Measurements from ENCODE around the gene MCC.

The MCC gene

GRCh38 chr5:113276001-113276400 is 212.3 kb downstream of the MCC start:
- DNase-seq (ENCODE audit: low read depth in 3 of 3, low spot score in 1 of 3) = no peak

GRCh38 chr5:113274836-113275414 is 213.3 kb downstream of the MCC start:
- no peak for DNase-seq (ENCODE audit: low read depth in 3 of 3, low spot score in 1 of 3)

- no peak for DNase-seq (ENCODE audit: low read depth in 3 of 3, low spot score in 1 of 3)
These were observed 214.3 kb downstream of the MCC start for GRCh38 chr5:113273948-113274347.

- no peak for DNase-seq (ENCODE audit: low read depth in 3 of 3, low spot score in 1 of 3)
These were observed 216.4 kb downstream of the MCC start for GRCh38 chr5:113271745-113272454.

GRCh38 chr5:113271015-113271414 is 217.2 kb downstream of the MCC start:
- no peak for DNase-seq (ENCODE audit: low read depth in 3 of 3, low spot score in 1 of 3)

- no peak for DNase-seq (ENCODE audit: low read depth in 3 of 3, low spot score in 1 of 3)
These were observed 218.2 kb downstream of the MCC start for GRCh38 chr5:113270086-113270485.

GRCh38 chr5:113269023-113269997 is 218.9 kb downstream of the MCC start:
- DNase-seq (ENCODE audit: low read depth in 3 of 3, low spot score in 1 of 3) = no peak

- DNase-seq (ENCODE audit: low read depth in 3 of 3, low spot score in 1 of 3) = no peak
These were observed 220.0 kb downstream of the MCC start for GRCh38 chr5:113268232-113268631.

GRCh38 chr5:113267361-113267900 is 220.8 kb downstream of the MCC start:
- no peak for DNase-seq (ENCODE audit: low read depth in 3 of 3, low spot score in 1 of 3)

- DNase-seq (ENCODE audit: low read depth in 3 of 3, low spot score in 1 of 3) = no peak
These were observed 221.4 kb downstream of the MCC start for GRCh38 chr5:113266913-113267227.

GRCh38 chr5:113266227-113266912 is 221.9 kb downstream of the MCC start:
- DNase-seq (ENCODE audit: low read depth in 3 of 3, low spot score in 1 of 3) = no peak

GRCh38 chr5:113265190-113265589 is 223.1 kb downstream of the MCC start:
- no peak for DNase-seq (ENCODE audit: low read depth in 3 of 3, low spot score in 1 of 3)

GRCh38 chr5:113264046-113264445 is 224.2 kb downstream of the MCC start:
- DNase-seq (ENCODE audit: low read depth in 3 of 3, low spot score in 1 of 3) = no peak

GRCh38 chr5:113263545-113263944 is 224.7 kb downstream of the MCC start:
- DNase-seq (ENCODE audit: low read depth in 3 of 3, low spot score in 1 of 3) = no peak

- no peak for DNase-seq (ENCODE audit: low read depth in 3 of 3, low spot score in 1 of 3)
These were observed 225.6 kb downstream of the MCC start for GRCh38 chr5:113262674-113263073.

GRCh38 chr5:113259034-113259433 is 229.2 kb downstream of the MCC start:
- no peak for DNase-seq (ENCODE audit: low read depth in 3 of 3, low spot score in 1 of 3)

- no peak for DNase-seq (ENCODE audit: low read depth in 3 of 3, low spot score in 1 of 3)
These were observed 230.7 kb downstream of the MCC start for GRCh38 chr5:113257545-113257944.

GRCh38 chr5:113256671-113257452 is 231.4 kb downstream of the MCC start:
- DNase-seq (ENCODE audit: low read depth in 3 of 3, low spot score in 1 of 3) = no peak

- DNase-seq (ENCODE audit: low read depth in 3 of 3, low spot score in 1 of 3) = no peak
These were observed 232.5 kb downstream of the MCC start for GRCh38 chr5:113255579-113256386.

GRCh38 chr5:113255105-113255504 is 233.1 kb downstream of the MCC start:
- no peak for DNase-seq (ENCODE audit: low read depth in 3 of 3, low spot score in 1 of 3)

All from stimulated activated CD4-positive, alpha-beta T cell treated with anti-CD3 and anti-CD28 coated beads, TNF-alpha, amount 100 ng/mL, for 1 hour (primary cell).